ENCODE data around the gene PRMT3.
"Not testable (repeated sequence)": the region's sequence is repeated elsewhere in the genome, so short reads cannot be mapped to it uniquely, and the experiment has no call there.

Gene PRMT3

GRCh38 chr11:20464518-20464917, 77.0 kb downstream of the PRMT3 start:
- Histone ChIP-seq H3K9me3 (no peaks in the 10 kb centered on the region), H3K4me3 (no peak overlapping the region), H3K27me3 (no peaks in the 10 kb centered on the region), H3K4me1 (no peaks in the 10 kb centered on the region), H3K27ac (no peak overlapping the region), H3K36me3 (peaks cover 5 to 9% (median 8%) of the 10 kb centered on the region in 3 donors)
- TF ChIP-seq CTCF (IDR thresholded peaks at IDR 0.05): no peak
- intact Hi-C loops (cut with DNase I; ENCODE audit: low total_unique reads): no loop called here
- no peak for DNase-seq

GRCh38 chr11:20467487-20468185, 80.1 kb downstream of the PRMT3 start:
- Histone ChIP-seq H3K27ac (no peak overlapping the region), H3K4me1 (no peaks in the 10 kb centered on the region), H3K36me3 (peaks cover 5 to 9% (median 7%) of the 10 kb centered on the region in 3 donors), H3K4me3 (no peak overlapping the region), H3K27me3 (no peaks in the 10 kb centered on the region), H3K9me3 (no peaks in the 10 kb centered on the region)
- no peak for DNase-seq
- TF ChIP-seq CTCF (IDR thresholded peaks at IDR 0.05): no peak
- intact Hi-C loops (cut with DNase I; ENCODE audit: low total_unique reads): no loop called here

GRCh38 chr11:20470348-20470747, 82.8 kb downstream of the PRMT3 start:
- TF ChIP-seq CTCF (IDR thresholded peaks at IDR 0.05): no peak
- DNase-seq: no peak
- H3K4me1 ChIP-seq: peaks cover 0 to 3% (median 0%) of the 10 kb centered on the region in 4 donors
- H3K27ac ChIP-seq: no peak overlapping the region
- intact Hi-C loops (cut with DNase I; ENCODE audit: low total_unique reads): no loop called here
- no peak overlapping the region for H3K4me3 ChIP-seq
- H3K9me3 ChIP-seq: no peaks in the 10 kb centered on the region
- H3K36me3 ChIP-seq: peaks cover 0 to 5% (median 4%) of the 10 kb centered on the region in 3 donors
- no peaks in the 10 kb centered on the region for H3K27me3 ChIP-seq

GRCh38 chr11:20471929-20472328, 84.4 kb downstream of the PRMT3 start:
- not testable (repeated sequence) for H3K9me3 ChIP-seq

GRCh38 chr11:20474176-20474881, 86.8 kb downstream of the PRMT3 start:
- intact Hi-C loops (cut with DNase I; ENCODE audit: low total_unique reads): no loop called here
- H3K9me3 ChIP-seq: no peaks in the 10 kb centered on the region
- H3K27ac ChIP-seq: no peak overlapping the region
- H3K36me3 ChIP-seq: peaks cover 0 to 5% (median 4%) of the 10 kb centered on the region in 3 donors
- H3K27me3 ChIP-seq: no peaks in the 10 kb centered on the region
- H3K4me3 ChIP-seq: no peak overlapping the region
- peak in 1 of 2 donors; percentile 34 for DNase-seq
- peaks cover 0 to 3% (median 0%) of the 10 kb centered on the region in 4 donors for H3K4me1 ChIP-seq
- no peak for TF ChIP-seq CTCF (IDR thresholded peaks at IDR 0.05)

More at GRCh38 chr11:20471929-20472328, 84.4 kb downstream of the PRMT3 start:
- DNase-seq; intact Hi-C loops (cut with DNase I; ENCODE audit: low total_unique reads); H3K36me3 ChIP-seq; H3K27ac ChIP-seq; H3K4me1 ChIP-seq; H3K4me3 ChIP-seq; H3K27me3 ChIP-seq: not testable (repeated sequence)

GRCh38 chr11:20474882-20475517, 87.5 kb downstream of the PRMT3 start:
- no peak for DNase-seq
- Histone ChIP-seq H3K36me3 (peaks cover 0 to 5% (median 4%) of the 10 kb centered on the region in 3 donors), H3K9me3 (no peaks in the 10 kb centered on the region), H3K27me3 (no peaks in the 10 kb centered on the region), H3K4me3 (no peak overlapping the region), H3K27ac (no peak overlapping the region), H3K4me1 (peaks cover 0 to 3% (median 0%) of the 10 kb centered on the region in 4 donors)
- intact Hi-C loops (cut with DNase I; ENCODE audit: low total_unique reads): no loop called here
- no peak for TF ChIP-seq CTCF (IDR thresholded peaks at IDR 0.05)

Measured in tibial artery (tissue), 4 donors.